PC-3 (cell line): Measurements from ENCODE around the gene MAP3K5.

Source experiments
- EZH2 ChIP-seq: fragments of 300-600 bp; sonication (generic); IDR thresholded peaks from one replicate; pipeline ENCODE4 v1.6.1; 2017; ENCODE audit warnings: antibody characterized with exemption, mild to moderate bottlenecking, low read length; ENCODE audit not compliant: unreplicated experiment
- TF ChIP-seq, protein P1 (sequence below): fragments of 300-600 bp; sonication (generic); conservative IDR thresholded peaks from 2 replicates; pipeline ENCODE4 v1.5.1; 2017; ENCODE audit warnings: antibody characterized with exemption, low read depth, mild to moderate bottlenecking, low read length

GRCh38 chr6:136677822-136678221, 114.5 kb downstream of the MAP3K5 start:
- TF ChIP-seq, protein P1, sequence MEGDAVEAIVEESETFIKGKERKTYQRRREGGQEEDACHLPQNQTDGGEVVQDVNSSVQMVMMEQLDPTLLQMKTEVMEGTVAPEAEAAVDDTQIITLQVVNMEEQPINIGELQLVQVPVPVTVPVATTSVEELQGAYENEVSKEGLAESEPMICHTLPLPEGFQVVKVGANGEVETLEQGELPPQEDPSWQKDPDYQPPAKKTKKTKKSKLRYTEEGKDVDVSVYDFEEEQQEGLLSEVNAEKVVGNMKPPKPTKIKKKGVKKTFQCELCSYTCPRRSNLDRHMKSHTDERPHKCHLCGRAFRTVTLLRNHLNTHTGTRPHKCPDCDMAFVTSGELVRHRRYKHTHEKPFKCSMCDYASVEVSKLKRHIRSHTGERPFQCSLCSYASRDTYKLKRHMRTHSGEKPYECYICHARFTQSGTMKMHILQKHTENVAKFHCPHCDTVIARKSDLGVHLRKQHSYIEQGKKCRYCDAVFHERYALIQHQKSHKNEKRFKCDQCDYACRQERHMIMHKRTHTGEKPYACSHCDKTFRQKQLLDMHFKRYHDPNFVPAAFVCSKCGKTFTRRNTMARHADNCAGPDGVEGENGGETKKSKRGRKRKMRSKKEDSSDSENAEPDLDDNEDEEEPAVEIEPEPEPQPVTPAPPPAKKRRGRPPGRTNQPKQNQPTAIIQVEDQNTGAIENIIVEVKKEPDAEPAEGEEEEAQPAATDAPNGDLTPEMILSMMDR = no peak
- TF ChIP-seq EZH2 = no peak
